DND-41 (cell line): ENCODE results near the gene RRP8.

Source experiments
- CTCF ChIP-seq: IDR thresholded peaks from 2 replicates; pipeline ENCODE4 v1.5.1; 2012; ENCODE audit warnings: borderline replicate concordance, low read length, moderate library complexity, mild to moderate bottlenecking; ENCODE audit not compliant: poor library complexity, severe bottlenecking; ENCODE audit errors: extremely low read depth
- EZH2 ChIP-seq: IDR thresholded peaks from 3 replicates; pipeline ENCODE4 v1.6.1; 2012; ENCODE audit warnings: borderline replicate concordance, low read depth, mild to moderate bottlenecking, moderate library complexity, low read length, inconsistent platforms; ENCODE audit not compliant: severe bottlenecking

- no peak for TF ChIP-seq CTCF
- no peak for TF ChIP-seq EZH2
These were observed 7.9 kb upstream of the RRP8 start for GRCh38 chr11:6611092-6611962.
